WERI-Rb-1 (cell line): ENCODE results near the gene KCNF1.

ENCODE experiments used
- DNase-seq: peaks from one replicate; pipeline ENCODE4 v3.0.0-alpha.2; 2020
- H3K27ac ChIP-seq: fragments of 250-450 bp; sonication (Bioruptor Pico); 2 replicates; pipeline ENCODE4 v1.5.1; 2020; ENCODE audit warnings: mild to moderate bottlenecking, moderate library complexity
- H3K27me3 ChIP-seq: fragments of 250-450 bp; sonication (Bioruptor Pico); 2 replicates; pipeline ENCODE4 v1.5.1; 2021; ENCODE audit warnings: mild to moderate bottlenecking, low read depth, moderate library complexity; ENCODE audit not compliant: insufficient read depth, severe bottlenecking
- H3K36me3 ChIP-seq: fragments of 250-450 bp; sonication (Bioruptor Pico); 2 replicates; pipeline ENCODE4 v1.5.1; 2020; ENCODE audit warnings: mild to moderate bottlenecking, moderate library complexity
- H3K4me3 ChIP-seq: 2 replicates; pipeline ENCODE4 v1.5.1; 2011; ENCODE audit warnings: low read depth, mild to moderate bottlenecking, control low read depth, low read length
- H3K9me3 ChIP-seq: fragments of 250-450 bp; sonication (Bioruptor Pico); 2 replicates; pipeline ENCODE4 v1.5.1; 2021; ENCODE audit warnings: mild to moderate bottlenecking, moderate library complexity; ENCODE audit not compliant: severe bottlenecking
- CTCF ChIP-seq: IDR thresholded peaks from 2 replicates; pipeline ENCODE4 v1.5.1; 2011; ENCODE audit warnings: low read depth, mild to moderate bottlenecking, control low read depth, inconsistent platforms, low read length

Gene KCNF1

DNA sequence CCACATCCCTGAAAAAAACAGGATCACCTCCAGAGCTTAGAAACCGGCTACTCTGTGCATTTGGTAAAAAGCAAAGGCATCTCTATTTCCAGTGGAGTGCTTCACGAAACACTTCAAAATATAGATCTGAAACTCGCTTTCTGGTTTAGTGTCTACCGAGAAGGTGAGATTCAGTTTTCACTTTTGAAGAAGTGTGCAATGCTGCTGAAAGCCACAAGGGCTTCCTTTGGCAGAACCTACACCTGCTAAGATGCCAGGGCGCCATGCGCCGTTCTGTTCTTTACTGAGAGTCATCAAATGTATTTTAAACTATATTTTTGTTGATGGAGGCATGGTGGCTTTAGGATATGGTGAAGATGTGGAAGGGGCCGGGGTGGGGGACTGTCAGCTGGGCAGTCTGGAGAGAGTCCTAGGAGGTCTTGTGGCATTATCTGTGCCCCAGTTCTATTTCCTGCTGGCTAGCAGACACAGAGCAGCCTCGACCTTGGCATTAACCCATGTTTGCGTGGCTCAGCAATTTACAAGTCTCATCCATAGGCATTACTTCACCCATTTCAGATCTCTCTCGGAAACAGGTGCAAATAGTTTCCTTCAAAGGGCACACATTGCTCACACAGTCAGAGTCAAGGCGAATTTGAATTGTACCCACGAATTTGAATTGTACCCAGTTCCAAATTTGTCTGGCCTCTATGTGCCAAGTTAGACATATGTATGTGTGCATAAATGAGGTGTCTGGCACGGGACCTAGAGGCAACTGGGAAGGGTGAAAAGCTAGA, 46.7 kb upstream of the KCNF1 start:
- Histone ChIP-seq H3K36me3 (no peaks in the 10 kb centered on the region), H3K27me3 (no peaks in the 10 kb centered on the region), H3K4me3 (no peak overlapping the region), H3K27ac (no peak overlapping the region), H3K9me3 (no peaks in the 10 kb centered on the region)
- DNase-seq, result no peak
- peak; percentile 29; the same call in 1 of the 2 replicates for TF ChIP-seq CTCF

- Histone ChIP-seq H3K27ac (no peak overlapping the region), H3K9me3 (no peaks in the 10 kb centered on the region), H3K4me3 (no peak overlapping the region), H3K36me3 (no peaks in the 10 kb centered on the region), H3K27me3 (no peaks in the 10 kb centered on the region)
- no peak for DNase-seq
- no peak for TF ChIP-seq CTCF
Observed at GRCh38 chr2:10865841-10866240, 45.9 kb upstream of the KCNF1 start.

- no peak for DNase-seq
- H3K27me3 ChIP-seq, result no peaks in the 10 kb centered on the region
- H3K9me3 ChIP-seq, result peaks cover 5% of the 10 kb centered on the region
- H3K27ac ChIP-seq, result no peak overlapping the region
- no peak overlapping the region for H3K4me3 ChIP-seq
- no peaks in the 10 kb centered on the region for H3K36me3 ChIP-seq
- TF ChIP-seq CTCF, result no peak
Observed at GRCh38 chr2:10867692-10868420, 43.9 kb upstream of the KCNF1 start.

DNA sequence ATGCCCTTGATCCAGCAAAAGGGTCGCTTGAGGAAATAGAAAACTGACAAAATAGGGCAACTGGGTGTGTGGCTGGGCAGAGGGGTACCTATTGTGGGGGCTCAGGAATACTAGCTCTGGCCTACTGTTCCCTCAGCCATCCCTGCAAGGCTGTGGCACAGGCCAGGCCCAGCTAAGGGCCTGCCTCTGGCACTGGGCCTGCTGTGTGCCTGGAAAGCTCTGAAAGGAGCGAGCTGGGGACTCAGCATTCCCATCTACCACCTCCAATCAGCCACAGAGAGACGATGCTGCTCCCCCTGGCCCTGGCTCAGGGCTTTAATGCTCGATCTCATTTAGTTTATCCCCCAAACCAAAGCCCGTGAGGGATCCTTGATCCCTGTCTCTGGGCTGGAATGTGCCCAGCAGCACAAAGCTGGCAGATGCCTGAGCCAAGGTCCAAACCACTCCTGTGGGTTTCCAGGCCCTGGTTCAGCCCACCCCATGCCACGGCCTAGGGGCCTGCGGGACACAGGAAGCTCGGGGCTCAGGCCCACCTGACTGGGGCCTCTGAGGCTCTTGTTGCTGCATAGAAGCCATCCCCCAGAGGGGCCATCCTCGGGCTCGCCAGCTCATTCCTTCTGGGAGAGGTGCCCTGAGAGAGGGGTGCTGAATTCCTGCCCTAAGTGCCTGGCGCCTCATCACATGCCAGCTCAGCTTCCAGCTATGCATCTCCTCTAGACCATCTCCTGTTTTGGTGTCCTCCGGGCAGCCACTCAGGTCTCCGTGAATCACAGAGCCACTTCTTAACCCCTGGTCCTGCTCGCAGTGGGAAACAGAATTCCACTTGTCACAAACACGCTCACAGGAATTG, 43.0 kb upstream of the KCNF1 start:
- peaks cover 7% of the 10 kb centered on the region for H3K9me3 ChIP-seq
- H3K36me3 ChIP-seq, result no peaks in the 10 kb centered on the region
- no peaks in the 10 kb centered on the region for H3K27me3 ChIP-seq
- H3K4me3 ChIP-seq, result no peak overlapping the region
- H3K27ac ChIP-seq, result no peak overlapping the region
- TF ChIP-seq CTCF, result no peak
- no peak for DNase-seq

- no peak for TF ChIP-seq CTCF
- DNase-seq, result no peak
- H3K27ac ChIP-seq, result no peak overlapping the region
Observed at GRCh38 chr2:10871978-10872377, 39.8 kb upstream of the KCNF1 start.

More at GRCh38 chr2:10871978-10872377, 39.8 kb upstream of the KCNF1 start:
- Histone ChIP-seq H3K36me3 (no peaks in the 10 kb centered on the region), H3K27me3 (no peaks in the 10 kb centered on the region), H3K9me3 (peaks cover 7% of the 10 kb centered on the region), H3K4me3 (no peak overlapping the region)
